Measurements from ENCODE around the gene COX4I2.
A peak's percentile ranks its signal among the peaks of the same experiment; 100 is the strongest.
"Not testable (repeated sequence)": the region's sequence is repeated elsewhere in the genome, so short reads cannot be mapped to it uniquely, and the experiment has no call there.

The COX4I2 gene

GRCh38 chr20:31642837-31643236 is 5.1 kb downstream of the COX4I2 start:
- TF ChIP-seq CTCF (IDR thresholded peaks at IDR 0.05; ENCODE audit: low read depth, low read length, missing control alignments), result no peak
- DNase-seq (ENCODE audit: extremely low read depth, low read depth), result no peak
- no peak overlapping the region for H3K4me3 ChIP-seq (replicated peaks; ENCODE audit: low read depth, low read length)

- TF ChIP-seq CTCF (IDR thresholded peaks at IDR 0.05; ENCODE audit: low read depth, low read length, missing control alignments), result no peak
- no peak for DNase-seq (ENCODE audit: extremely low read depth, low read depth)
- no peak overlapping the region for H3K4me3 ChIP-seq (replicated peaks; ENCODE audit: low read depth, low read length)
Measured at GRCh38 chr20:31643522-31643921, 5.8 kb downstream of the COX4I2 start.

GRCh38 chr20:31644701-31645100 is 7.0 kb downstream of the COX4I2 start:
- no peak for DNase-seq (ENCODE audit: extremely low read depth, low read depth)
- no peak overlapping the region for H3K4me3 ChIP-seq (replicated peaks; ENCODE audit: low read depth, low read length)
- TF ChIP-seq CTCF (IDR thresholded peaks at IDR 0.05; ENCODE audit: low read depth, low read length, missing control alignments), result no peak

- not testable (repeated sequence) for H3K4me3 ChIP-seq (replicated peaks; ENCODE audit: low read depth, low read length); DNase-seq (ENCODE audit: extremely low read depth, low read depth)
Measured at GRCh38 chr20:31648104-31648503, 10.4 kb downstream of the COX4I2 start.

- peak; percentile 35 for DNase-seq (ENCODE audit: extremely low read depth, low read depth)
- H3K4me3 ChIP-seq (replicated peaks; ENCODE audit: low read depth, low read length), result no peak overlapping the region
- TF ChIP-seq CTCF (IDR thresholded peaks at IDR 0.05; ENCODE audit: low read depth, low read length, missing control alignments), result no peak
Measured at GRCh38 chr20:31652917-31653396, 15.2 kb downstream of the COX4I2 start.

GRCh38 chr20:31653561-31653960 is 15.8 kb downstream of the COX4I2 start:
- TF ChIP-seq CTCF (IDR thresholded peaks at IDR 0.05; ENCODE audit: low read depth, low read length, missing control alignments), result no peak
- H3K4me3 ChIP-seq (replicated peaks; ENCODE audit: low read depth, low read length), result no peak overlapping the region
- no peak for DNase-seq (ENCODE audit: extremely low read depth, low read depth)

GRCh38 chr20:31654534-31654933 is 16.8 kb downstream of the COX4I2 start:
- no peak overlapping the region for H3K4me3 ChIP-seq (replicated peaks; ENCODE audit: low read depth, low read length)
- no peak for DNase-seq (ENCODE audit: extremely low read depth, low read depth)
- TF ChIP-seq CTCF (IDR thresholded peaks at IDR 0.05; ENCODE audit: low read depth, low read length, missing control alignments), result no peak
